A549 (cell line): ENCODE measurements around the gene CCDC197.

Source experiments
- BCL3 ChIP-seq: fragments of >200 bp; sonication (Bioruptor Twin); formaldehyde crosslinking; IDR thresholded peaks from 3 replicates; pipeline ENCODE4 v1.6.1; 2016
- BHLHE40 ChIP-seq: IDR thresholded peaks from 2 replicates; pipeline ENCODE4 v1.6.1; 2012; ENCODE audit warnings: low read depth, low read length, inconsistent platforms
- CBX2 ChIP-seq: fragments of 200-600 bp; sonication (generic); IDR thresholded peaks from 2 replicates; pipeline ENCODE4 v1.6.1; 2016; ENCODE audit warnings: low read depth, mild to moderate bottlenecking, borderline replicate concordance
- CHD4 ChIP-seq: fragments of 200-600 bp; sonication (generic); IDR thresholded peaks from 2 replicates; pipeline ENCODE4 v1.6.1; 2016; ENCODE audit warnings: antibody characterized with exemption, mild to moderate bottlenecking, borderline replicate concordance
- CTCF ChIP-seq: fragments of >200 bp; sonication (Bioruptor Twin); formaldehyde crosslinking; IDR thresholded peaks from 3 replicates; pipeline ENCODE4 v1.5.1; 2016
- E2F6 ChIP-seq: IDR thresholded peaks from 2 replicates; pipeline ENCODE4 v1.6.1; 2012; ENCODE audit warnings: low read depth, borderline replicate concordance
- ESRRA ChIP-seq: fragments of 150-350 bp; IDR thresholded peaks from 2 replicates; pipeline ENCODE4 v1.6.1; 2014; ENCODE audit warnings: mild to moderate bottlenecking, low read length, borderline replicate concordance
- FOSL2 ChIP-seq, 2 experiments: fragments of 450-650 bp in 1 of 2; fragments of >200 bp in 1 of 2; sonication (Bioruptor Twin) in 1 of 2; formaldehyde crosslinking; IDR thresholded peaks; 2 replicates each; pipeline versions ENCODE4 v1.5.0 to v1.6.1; 2016 to 2020; ENCODE audit warnings: mild to moderate bottlenecking in 1 of 2, moderate library complexity in 1 of 2
- HMGXB4 ChIP-seq: fragments of 250-450 bp; sonication (Bioruptor Pico); IDR thresholded peaks from 2 replicates; pipeline ENCODE4 v1.5.0; 2021; ENCODE audit warnings: mild to moderate bottlenecking, moderate library complexity, borderline replicate concordance
- JUNB ChIP-seq: fragments of >200 bp; sonication (Bioruptor Twin); formaldehyde crosslinking; IDR thresholded peaks from 2 replicates; pipeline ENCODE4 v1.6.1; 2016
- NR3C1 ChIP-seq: fragments of >200 bp; sonication (Bioruptor Twin); formaldehyde crosslinking; IDR thresholded peaks from 3 replicates; pipeline ENCODE4 v1.6.1; 2017
- POLR2A ChIP-seq: IDR thresholded peaks from 2 replicates; pipeline ENCODE4 v1.6.1; 2012; ENCODE audit warnings: mild to moderate bottlenecking, low read length
- USF2 ChIP-seq: fragments of 450-650 bp; IDR thresholded peaks from 2 replicates; pipeline ENCODE4 v1.6.1; 2014; ENCODE audit warnings: antibody characterized with exemption

- no peak for TF ChIP-seq CTCF
- no peak for TF ChIP-seq E2F6
- TF ChIP-seq CBX2 = no peak
- TF ChIP-seq FOSL2 (IDR thresholded peaks at IDR 0.05) = no peak
- no peak for TF ChIP-seq FOSL2 (CRISPR knock-in tag; IDR thresholded peaks at IDR 0.05)
- no peak for TF ChIP-seq CHD4
- no peak for TF ChIP-seq USF2
- TF ChIP-seq POLR2A = no peak
- TF ChIP-seq HMGXB4 (CRISPR knock-in tag) = no peak
- TF ChIP-seq ESRRA = no peak
- no peak for TF ChIP-seq NR3C1
- TF ChIP-seq BHLHE40 = no peak
- TF ChIP-seq JUNB = no peak
- TF ChIP-seq BCL3 = no peak
Measured at GRCh38 chr14:93972618-93973205, 24.4 kb upstream of the CCDC197 start.
